Measurements from ENCODE around the gene CPS1.

CPS1 gene

DNA sequence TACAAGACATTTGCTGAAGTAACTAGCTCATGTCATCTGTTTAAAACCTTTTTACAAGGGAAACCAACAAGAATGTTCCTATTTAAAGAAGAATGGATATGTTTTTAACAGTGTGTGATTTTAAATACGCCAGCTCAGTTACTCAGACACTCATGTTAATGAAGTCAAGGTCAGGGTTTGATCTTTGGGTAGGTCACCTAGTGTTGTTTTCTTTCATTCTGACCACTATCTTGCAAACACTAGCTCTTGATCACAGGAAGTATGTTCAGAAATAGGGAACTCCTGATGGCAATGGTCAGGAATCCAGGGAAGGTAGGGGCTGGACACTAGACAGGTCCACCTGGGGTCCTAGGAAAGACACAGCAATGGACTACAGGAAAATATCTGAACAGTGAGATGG, 116.7 kb downstream of the CPS1 start:
- H3K36me3 ChIP-seq (ENCODE audit: insufficient read depth, low read length) = peaks cover 13% of the 10 kb centered on the region
- peaks cover 5% of the 10 kb centered on the region for H3K4me1 ChIP-seq (ENCODE audit: insufficient read depth, low read length)
- no peak overlapping the region for H3K4me3 ChIP-seq (ENCODE audit: low read length)
- no peak overlapping the region for H2AFZ ChIP-seq (ENCODE audit: low read depth, low read length)
- H3K27me3 ChIP-seq (ENCODE audit: insufficient read depth, low read length) = no peaks in the 10 kb centered on the region
- no peaks in the 10 kb centered on the region for H3K9me3 ChIP-seq (ENCODE audit: low read length)

DNA sequence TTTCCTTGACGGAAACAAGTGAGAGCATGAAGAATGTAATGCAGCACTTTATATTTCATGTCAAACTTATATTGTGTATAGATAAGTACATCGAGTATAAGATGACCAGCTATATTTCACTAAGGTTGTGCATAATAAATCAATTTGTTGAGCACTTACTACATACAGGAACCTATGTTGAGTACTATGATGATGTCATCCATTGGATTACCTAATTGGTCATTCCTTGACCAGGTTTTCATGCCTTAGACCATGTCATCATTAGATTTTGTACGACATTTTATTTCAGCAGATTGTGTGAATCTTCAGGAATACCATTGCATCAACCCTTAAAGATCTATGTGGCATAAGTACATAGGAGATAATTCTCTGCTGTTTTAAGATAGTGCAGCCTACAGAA, 119.7 kb downstream of the CPS1 start:
- H2AFZ ChIP-seq (ENCODE audit: low read depth, low read length) = no peak overlapping the region
- H3K27me3 ChIP-seq (ENCODE audit: insufficient read depth, low read length) = no peaks in the 10 kb centered on the region
- peaks cover 5% of the 10 kb centered on the region for H3K4me1 ChIP-seq (ENCODE audit: insufficient read depth, low read length)
- peaks cover 13% of the 10 kb centered on the region for H3K36me3 ChIP-seq (ENCODE audit: insufficient read depth, low read length)
- H3K4me3 ChIP-seq (ENCODE audit: low read length) = no peak overlapping the region
- no peaks in the 10 kb centered on the region for H3K9me3 ChIP-seq (ENCODE audit: low read length)

DNA sequence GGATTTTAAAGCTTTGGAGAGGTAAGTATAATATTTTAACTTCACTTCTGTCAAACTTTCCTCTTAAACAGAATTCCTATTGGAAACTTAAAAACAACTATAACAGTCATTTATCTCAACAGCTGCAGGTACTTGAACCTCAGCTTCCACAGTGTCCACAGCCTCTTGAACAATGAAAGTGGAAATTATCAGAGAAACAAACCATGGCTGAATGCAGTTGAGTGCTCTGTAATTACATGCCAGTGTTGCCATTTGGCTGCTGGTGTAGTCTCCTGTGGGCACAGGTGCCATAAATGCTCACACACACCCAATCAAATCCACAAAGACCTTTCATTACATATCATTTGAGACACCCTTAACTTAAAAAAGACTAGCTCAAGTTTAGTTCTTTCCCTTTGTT, 125.1 kb downstream of the CPS1 start:
- no peaks in the 10 kb centered on the region for H3K27me3 ChIP-seq (ENCODE audit: insufficient read depth, low read length)
- H3K4me1 ChIP-seq (ENCODE audit: insufficient read depth, low read length) = no peaks in the 10 kb centered on the region
- no peak overlapping the region for H3K4me3 ChIP-seq (ENCODE audit: low read length)
- no peaks in the 10 kb centered on the region for H3K9me3 ChIP-seq (ENCODE audit: low read length)
- H2AFZ ChIP-seq (ENCODE audit: low read depth, low read length) = no peak overlapping the region
- H3K36me3 ChIP-seq (ENCODE audit: insufficient read depth, low read length) = peaks cover 6% of the 10 kb centered on the region

DNA sequence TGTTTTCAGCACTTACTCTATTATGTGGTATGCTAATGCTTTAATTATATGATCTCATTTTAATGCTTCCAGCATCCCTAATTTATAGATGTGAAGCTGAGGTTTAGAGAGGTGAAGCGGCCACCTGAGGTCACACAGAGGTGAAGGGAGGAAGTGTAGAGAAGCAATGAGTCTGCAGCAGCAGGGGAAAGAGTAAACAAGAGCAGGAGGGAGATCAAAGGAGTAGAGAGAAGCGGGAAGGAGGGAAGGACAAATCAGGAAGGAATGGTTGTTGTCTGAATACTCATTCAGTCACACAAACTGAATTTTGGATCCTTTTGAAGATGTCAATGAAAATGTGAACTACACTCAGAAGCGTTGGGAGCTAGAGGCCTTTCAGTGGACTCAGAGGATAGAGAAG, 130.0 kb downstream of the CPS1 start:
- no peaks in the 10 kb centered on the region for H3K27me3 ChIP-seq (ENCODE audit: insufficient read depth, low read length)
- no peak overlapping the region for H2AFZ ChIP-seq (ENCODE audit: low read depth, low read length)
- H3K4me1 ChIP-seq (ENCODE audit: insufficient read depth, low read length) = no peaks in the 10 kb centered on the region
- no peaks in the 10 kb centered on the region for H3K9me3 ChIP-seq (ENCODE audit: low read length)
- H3K36me3 ChIP-seq (ENCODE audit: insufficient read depth, low read length) = no peaks in the 10 kb centered on the region
- no peak overlapping the region for H3K4me3 ChIP-seq (ENCODE audit: low read length)

DNA sequence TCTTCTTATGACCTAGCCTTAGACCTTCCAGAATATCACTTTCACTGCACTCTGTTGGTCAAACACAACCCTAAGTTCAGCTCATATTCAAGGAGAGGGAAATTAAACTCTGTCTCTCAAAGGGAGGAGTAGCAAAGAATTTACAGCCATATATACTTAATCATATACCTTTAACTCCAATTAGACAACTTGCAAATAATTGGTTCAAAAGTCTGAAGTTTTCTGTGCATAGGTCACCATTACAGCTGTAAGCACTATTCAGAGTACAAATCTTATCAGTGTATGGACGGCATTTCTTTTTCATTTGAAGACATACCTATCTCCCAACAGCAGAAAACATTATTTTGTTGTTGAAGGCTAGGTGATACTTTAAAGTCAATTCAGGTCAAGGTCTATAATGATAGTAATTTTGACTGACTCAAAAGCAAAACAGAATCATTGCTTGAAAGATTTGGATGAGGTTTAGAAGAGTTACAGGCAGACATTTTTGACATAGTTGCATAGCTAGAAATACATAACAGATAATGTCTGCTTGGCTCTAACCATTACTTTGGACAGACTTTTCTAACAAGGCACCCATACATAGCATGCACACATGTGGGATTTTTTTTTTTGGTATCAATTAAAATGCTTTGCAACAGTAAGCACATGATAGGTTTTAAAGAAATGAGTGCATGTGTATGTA, 131.5 kb downstream of the CPS1 start:
- Histone ChIP-seq H2AFZ (ENCODE audit: low read depth, low read length) (no peak overlapping the region), H3K9me3 (ENCODE audit: low read length) (no peaks in the 10 kb centered on the region), H3K27me3 (ENCODE audit: insufficient read depth, low read length) (no peaks in the 10 kb centered on the region), H3K4me3 (ENCODE audit: low read length) (no peak overlapping the region), H3K4me1 (ENCODE audit: insufficient read depth, low read length) (no peaks in the 10 kb centered on the region), H3K36me3 (ENCODE audit: insufficient read depth, low read length) (no peaks in the 10 kb centered on the region)

DNA sequence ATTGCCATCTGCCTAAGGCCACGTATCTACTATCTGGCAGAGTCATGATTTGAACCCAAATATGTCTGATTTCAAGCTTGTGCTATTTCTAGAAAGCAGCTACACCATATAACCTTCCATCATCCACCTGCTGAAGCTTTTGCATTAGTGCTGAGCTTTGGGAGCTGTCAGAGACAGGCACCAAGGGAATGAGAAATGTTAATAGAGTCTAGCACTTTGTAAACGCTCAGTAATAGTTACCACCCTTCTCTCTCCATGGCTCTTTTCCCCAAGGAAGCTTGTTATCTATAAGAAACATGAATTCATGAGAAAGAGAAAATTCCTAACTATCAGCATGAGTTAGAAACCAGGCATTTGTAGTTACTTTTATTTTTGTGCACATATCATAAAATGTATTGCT, 151.5 kb downstream of the CPS1 start:
- Histone ChIP-seq H3K4me3 (ENCODE audit: low read length) (no peak overlapping the region), H2AFZ (ENCODE audit: low read depth, low read length) (no peak overlapping the region), H3K27me3 (ENCODE audit: insufficient read depth, low read length) (no peaks in the 10 kb centered on the region), H3K36me3 (ENCODE audit: insufficient read depth, low read length) (no peaks in the 10 kb centered on the region), H3K9me3 (ENCODE audit: low read length) (no peaks in the 10 kb centered on the region), H3K4me1 (ENCODE audit: insufficient read depth, low read length) (peaks cover 4% of the 10 kb centered on the region)

DNA sequence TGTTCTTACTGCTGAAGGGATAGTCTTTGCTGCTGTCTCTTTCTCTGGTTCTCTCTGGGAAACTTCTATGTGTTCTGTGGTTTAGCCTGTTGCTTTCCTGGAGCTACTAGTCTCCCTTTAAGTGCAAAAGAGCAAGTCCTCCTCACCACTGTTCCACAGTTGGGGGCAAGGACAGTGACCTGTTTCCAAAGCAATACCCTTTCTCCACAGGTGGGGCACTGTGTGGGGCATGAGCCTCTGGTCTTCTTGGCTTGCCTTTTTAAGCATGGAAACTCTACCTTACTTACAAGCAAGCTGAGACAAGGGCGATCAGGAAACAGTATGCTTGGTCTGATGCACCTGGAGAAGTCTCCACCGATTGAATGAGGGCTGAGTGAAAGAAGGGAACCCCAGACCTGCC, 156.7 kb downstream of the CPS1 start:
- no peak overlapping the region for H3K4me3 ChIP-seq (ENCODE audit: low read length)
- no peaks in the 10 kb centered on the region for H3K9me3 ChIP-seq (ENCODE audit: low read length)
- H3K27me3 ChIP-seq (ENCODE audit: insufficient read depth, low read length) = no peaks in the 10 kb centered on the region
- no peaks in the 10 kb centered on the region for H3K36me3 ChIP-seq (ENCODE audit: insufficient read depth, low read length)
- no peak overlapping the region for H2AFZ ChIP-seq (ENCODE audit: low read depth, low read length)
- H3K4me1 ChIP-seq (ENCODE audit: insufficient read depth, low read length) = no peaks in the 10 kb centered on the region

DNA sequence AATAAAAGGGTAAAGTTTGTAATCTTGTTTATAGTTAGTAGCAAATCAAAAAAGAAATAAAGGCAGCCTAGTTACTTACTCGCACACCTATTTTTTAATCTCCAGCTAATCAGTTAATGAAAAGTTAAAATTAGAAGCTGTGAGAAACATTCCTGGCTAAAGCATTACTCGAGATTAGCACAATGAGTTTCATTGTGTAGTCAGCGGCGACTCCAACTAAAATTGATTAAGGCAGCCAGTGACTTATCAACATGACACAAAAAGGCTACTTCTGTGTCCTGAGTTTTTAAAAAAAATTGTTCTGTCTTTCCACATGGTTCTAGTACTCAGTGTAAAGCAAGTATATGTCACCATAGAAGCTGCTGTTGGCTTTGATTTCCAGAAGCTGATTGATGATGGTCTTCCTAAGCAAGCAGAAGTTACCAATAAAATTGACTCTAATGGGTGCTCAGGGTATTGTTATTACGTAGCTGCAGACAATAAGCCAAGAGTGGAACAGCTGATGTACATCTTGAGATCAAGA, 159.2 kb downstream of the CPS1 start:
- Histone ChIP-seq H3K36me3 (ENCODE audit: insufficient read depth, low read length) (no peaks in the 10 kb centered on the region), H2AFZ (ENCODE audit: low read depth, low read length) (no peak overlapping the region), H3K27me3 (ENCODE audit: insufficient read depth, low read length) (no peaks in the 10 kb centered on the region), H3K9me3 (ENCODE audit: low read length) (no peaks in the 10 kb centered on the region), H3K4me3 (ENCODE audit: low read length) (no peak overlapping the region), H3K4me1 (ENCODE audit: insufficient read depth, low read length) (no peaks in the 10 kb centered on the region)

DNA sequence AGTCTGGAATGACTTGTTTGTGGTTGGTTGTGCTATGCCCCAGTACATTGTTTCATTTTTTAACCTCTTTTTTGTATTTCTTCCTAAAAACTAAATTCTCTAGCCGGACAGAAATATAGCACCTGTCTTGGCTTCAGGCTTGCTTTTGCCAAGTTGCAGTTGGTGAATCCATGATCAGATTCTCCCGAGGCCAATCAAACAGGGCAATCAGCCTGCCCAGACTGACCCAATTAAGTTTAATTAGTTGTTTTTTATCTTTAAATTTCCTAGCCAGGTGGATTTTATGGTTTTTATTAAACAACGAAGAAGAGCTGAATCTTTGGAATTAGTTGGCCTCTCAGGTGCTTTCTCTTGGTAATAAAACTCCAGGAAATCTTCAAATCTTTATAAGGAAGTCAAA, 162.1 kb downstream of the CPS1 start:
- Histone ChIP-seq H3K36me3 (ENCODE audit: insufficient read depth, low read length) (no peaks in the 10 kb centered on the region), H3K4me3 (ENCODE audit: low read length) (no peak overlapping the region), H3K27me3 (ENCODE audit: insufficient read depth, low read length) (no peaks in the 10 kb centered on the region), H2AFZ (ENCODE audit: low read depth, low read length) (no peak overlapping the region), H3K9me3 (ENCODE audit: low read length) (no peaks in the 10 kb centered on the region), H3K4me1 (ENCODE audit: insufficient read depth, low read length) (no peaks in the 10 kb centered on the region)

DNA sequence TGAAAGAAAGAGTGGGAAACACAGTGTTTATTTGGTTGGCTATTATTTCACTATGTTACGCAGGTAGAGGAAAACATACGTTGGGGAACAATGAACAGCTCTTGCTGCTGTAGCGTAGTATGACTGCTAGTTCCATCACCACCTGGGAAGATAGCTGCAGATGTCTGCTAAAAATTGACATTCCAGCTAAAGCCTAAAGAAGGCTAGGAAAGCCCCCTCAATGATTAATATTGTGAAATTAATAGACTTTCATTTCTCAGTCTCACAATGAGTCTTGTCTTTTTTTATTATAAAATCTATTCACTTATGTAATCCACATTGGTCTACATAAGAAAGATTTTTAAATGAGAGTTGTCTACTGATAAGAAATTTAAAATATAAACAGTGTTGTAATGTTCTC, 165.7 kb downstream of the CPS1 start:
- H3K9me3 ChIP-seq (ENCODE audit: low read length) = no peaks in the 10 kb centered on the region
- H2AFZ ChIP-seq (ENCODE audit: low read depth, low read length) = no peak overlapping the region
- H3K36me3 ChIP-seq (ENCODE audit: insufficient read depth, low read length) = no peaks in the 10 kb centered on the region
- no peak overlapping the region for H3K4me3 ChIP-seq (ENCODE audit: low read length)
- no peaks in the 10 kb centered on the region for H3K27me3 ChIP-seq (ENCODE audit: insufficient read depth, low read length)
- no peaks in the 10 kb centered on the region for H3K4me1 ChIP-seq (ENCODE audit: insufficient read depth, low read length)

DNA sequence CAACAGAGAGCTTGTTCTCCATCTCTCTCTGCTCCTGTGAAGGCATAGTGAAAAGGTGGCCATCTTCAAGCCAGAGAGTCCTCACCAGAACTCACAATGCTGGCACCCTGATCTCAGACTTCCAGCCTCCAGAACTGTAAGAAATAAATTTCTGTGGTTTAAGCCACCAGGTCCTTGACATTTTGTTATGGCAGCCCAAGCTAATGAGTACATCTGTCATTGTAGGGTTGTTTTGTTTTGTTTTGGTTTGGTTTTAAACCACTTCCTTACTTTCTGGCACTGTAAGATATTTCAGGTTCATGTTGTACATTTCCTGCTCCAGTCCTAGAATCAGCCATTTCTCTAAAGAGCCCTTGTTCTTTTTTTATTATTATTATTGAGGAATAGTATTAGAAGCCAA, 171.2 kb downstream of the CPS1 start:
- Histone ChIP-seq H3K27me3 (ENCODE audit: insufficient read depth, low read length) (no peaks in the 10 kb centered on the region), H3K4me1 (ENCODE audit: insufficient read depth, low read length) (no peaks in the 10 kb centered on the region), H2AFZ (ENCODE audit: low read depth, low read length) (no peak overlapping the region), H3K9me3 (ENCODE audit: low read length) (no peaks in the 10 kb centered on the region), H3K36me3 (ENCODE audit: insufficient read depth, low read length) (no peaks in the 10 kb centered on the region), H3K4me3 (ENCODE audit: low read length) (no peak overlapping the region)

Measured in neuron (in vitro differentiated cells).